ENCODE data around the gene ANKRD9.
A peak's percentile ranks its signal among the peaks of the same experiment; 100 is the strongest.

The ANKRD9 gene

DNA sequence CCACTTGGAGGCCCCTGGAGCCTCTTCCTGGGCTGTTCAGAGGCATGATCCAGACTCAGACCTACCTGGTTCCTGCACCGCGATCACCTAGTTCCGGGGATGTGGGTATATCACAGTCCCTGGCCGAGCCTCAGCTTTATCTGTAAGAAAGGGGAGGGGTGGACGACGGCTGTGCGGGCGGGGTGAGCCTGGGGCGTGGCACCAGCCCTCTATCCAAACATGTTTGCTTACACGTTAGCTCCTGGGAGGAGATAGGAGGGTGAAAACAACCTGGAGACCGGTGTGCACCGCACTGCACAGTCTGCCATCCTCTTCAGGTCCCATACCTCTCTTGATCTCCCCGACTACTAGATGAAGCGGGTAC, 1.2 kb downstream of the ANKRD9 start:
- H3K4me3 Mint-ChIP-seq = peak overlapping the region; percentile 75
- ATAC-seq (no peak), DNase-seq (ENCODE audit: low spot score in 2 of 2) (no peak)
- no peak overlapping the region for H3K27ac Mint-ChIP-seq
- peaks cover 21% of the 10 kb centered on the region for H3K4me1 Mint-ChIP-seq
- H3K36me3 Mint-ChIP-seq = peaks cover 8% of the 10 kb centered on the region
- H3K9me3 Mint-ChIP-seq = no peaks in the 10 kb centered on the region

DNA sequence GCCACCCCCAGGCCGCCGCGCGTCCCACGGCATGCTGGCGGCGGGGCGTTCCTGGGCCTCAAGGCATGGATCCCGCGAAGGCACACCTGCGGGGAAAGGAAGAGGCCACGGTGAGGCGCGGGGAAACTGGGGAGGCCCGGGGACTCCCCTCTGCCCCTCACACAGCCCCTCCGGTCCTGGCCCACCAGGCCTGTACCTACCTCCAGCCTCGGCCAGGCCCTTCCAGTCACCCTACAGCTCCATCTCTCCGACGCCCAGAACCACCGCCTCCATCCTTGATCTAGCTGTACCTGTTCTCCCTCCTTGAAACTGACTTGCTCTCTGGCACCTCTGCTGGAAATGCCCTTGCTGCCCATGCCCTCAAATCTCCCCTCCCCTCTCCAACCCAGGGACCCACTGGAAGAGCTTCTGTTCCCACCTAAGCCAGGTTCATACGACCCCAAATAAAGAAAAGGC, 1.7 kb downstream of the ANKRD9 start:
- H3K4me1 Mint-ChIP-seq = peaks cover 21% of the 10 kb centered on the region
- no peak overlapping the region for H3K27ac Mint-ChIP-seq
- peak overlapping the region; percentile 75 for H3K4me3 Mint-ChIP-seq
- ATAC-seq (no peak), DNase-seq (ENCODE audit: low spot score in 2 of 2) (no peak)
- no peaks in the 10 kb centered on the region for H3K9me3 Mint-ChIP-seq
- H3K36me3 Mint-ChIP-seq = peaks cover 8% of the 10 kb centered on the region

DNA sequence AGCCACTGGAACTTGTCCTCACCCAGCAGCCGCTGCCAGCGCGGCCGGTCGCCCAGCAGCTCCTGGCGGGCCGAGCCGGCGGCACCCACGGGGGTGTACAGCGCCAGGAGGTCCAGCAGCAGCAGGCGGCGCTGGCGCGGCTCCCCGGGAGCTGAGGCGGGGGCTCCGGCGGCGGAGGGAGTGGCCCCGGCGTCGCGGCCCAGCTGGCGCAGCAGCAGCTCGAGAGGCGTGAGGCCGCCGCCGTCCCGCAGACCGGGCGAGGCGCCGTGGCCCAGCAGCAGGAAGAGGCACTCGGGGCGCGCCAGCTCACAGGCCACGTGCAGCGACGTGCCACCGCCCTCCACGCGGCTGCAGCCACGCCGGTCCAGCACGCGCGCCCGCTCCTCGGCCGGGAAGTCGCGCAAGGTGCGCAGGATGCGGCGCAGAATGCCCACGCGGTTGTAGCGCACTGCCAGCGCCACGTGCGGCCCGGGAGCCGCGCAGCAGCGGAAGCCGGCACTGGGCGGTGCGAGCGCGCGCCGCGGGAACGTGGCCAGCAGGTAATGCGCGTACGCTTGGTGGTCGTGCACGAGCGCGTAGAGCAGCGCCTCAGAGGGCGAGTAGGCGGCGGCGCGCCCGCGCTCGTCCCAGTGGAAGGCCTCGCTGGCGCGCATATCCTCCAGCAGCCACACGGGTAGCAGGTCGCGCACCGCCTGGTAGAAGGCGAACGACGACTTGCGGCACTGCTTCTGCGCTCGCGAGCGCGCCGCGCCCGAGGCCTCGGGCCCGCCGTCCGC, 2.3 kb downstream of the ANKRD9 start:
- Mint-ChIP-seq H3K4me3 (no peak overlapping the region), H3K36me3 (peaks cover 8% of the 10 kb centered on the region), H3K4me1 (peaks cover 21% of the 10 kb centered on the region), H3K9me3 (no peaks in the 10 kb centered on the region), H3K27ac (no peak overlapping the region)
- no peak for DNase-seq (ENCODE audit: low spot score in 2 of 2)
- ATAC-seq = no peak

DNA sequence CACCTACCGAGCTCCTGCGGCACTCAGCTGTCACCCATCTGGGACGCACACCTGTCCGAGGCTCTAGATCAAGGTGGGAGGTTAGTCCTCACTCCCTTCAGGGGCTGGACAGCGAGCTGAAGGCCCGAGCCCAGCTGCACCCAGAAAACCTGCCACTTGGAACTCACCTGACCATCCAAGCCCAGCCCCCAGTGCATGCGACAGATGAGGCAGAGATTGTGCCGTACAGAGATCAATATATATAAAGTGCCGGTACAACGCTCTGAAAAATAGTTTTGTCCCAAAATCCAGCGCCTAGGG, 3.0 kb downstream of the ANKRD9 start:
- Mint-ChIP-seq H3K36me3 (peaks cover 8% of the 10 kb centered on the region), H3K9me3 (no peaks in the 10 kb centered on the region), H3K4me1 (peaks cover 21% of the 10 kb centered on the region), H3K4me3 (no peak overlapping the region), H3K27ac (no peak overlapping the region)
- DNase-seq (ENCODE audit: low spot score in 2 of 2) = no peak
- ATAC-seq = no peak

DNA sequence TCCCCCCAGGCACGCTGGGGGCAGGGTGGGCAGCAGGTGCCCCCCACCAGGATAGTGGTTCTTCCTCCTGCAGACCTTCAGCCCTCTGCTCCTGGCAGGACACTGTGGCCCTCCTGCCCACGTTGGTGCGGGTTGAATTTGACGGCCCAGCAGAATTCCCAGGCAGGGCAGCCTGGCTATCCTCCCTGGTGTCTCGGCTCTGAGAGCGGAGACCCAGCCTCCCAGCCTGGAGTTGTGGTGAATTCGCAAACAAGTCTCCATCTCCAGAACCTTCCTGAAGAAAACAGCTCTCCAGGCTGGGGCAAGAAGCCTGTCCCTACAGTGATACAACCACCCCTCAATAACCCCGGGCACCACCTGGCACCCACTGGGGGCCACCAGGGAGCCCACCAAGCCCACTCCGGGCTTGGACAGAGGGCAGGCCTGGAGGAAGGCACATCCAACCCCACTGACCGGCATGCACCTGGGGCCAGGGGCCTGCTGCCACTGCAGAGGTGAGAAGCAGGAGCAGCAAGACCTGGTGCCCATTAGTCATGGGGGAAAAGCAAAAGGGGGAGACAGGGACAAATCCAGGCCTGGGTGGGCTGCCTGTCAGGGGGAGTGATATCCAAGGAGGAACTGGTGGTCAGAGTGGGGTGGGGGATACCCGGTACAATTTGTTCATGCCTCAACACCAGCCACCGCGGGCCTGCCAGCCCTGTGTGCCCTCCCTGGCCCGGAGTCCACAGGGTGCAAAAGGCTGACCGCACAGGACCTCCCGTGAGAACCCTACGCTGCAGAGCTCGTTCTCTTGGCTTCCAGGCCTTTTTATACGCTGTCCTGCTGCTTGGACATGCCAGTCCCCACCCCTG, 3.6 kb downstream of the ANKRD9 start:
- Mint-ChIP-seq H3K4me1 (peaks cover 20% of the 10 kb centered on the region), H3K27ac (peak overlapping the region; percentile 63), H3K4me3 (no peak overlapping the region), H3K9me3 (no peaks in the 10 kb centered on the region), H3K36me3 (peaks cover 8% of the 10 kb centered on the region)
- no peak for DNase-seq (ENCODE audit: low spot score in 2 of 2)
- no peak for ATAC-seq

DNA sequence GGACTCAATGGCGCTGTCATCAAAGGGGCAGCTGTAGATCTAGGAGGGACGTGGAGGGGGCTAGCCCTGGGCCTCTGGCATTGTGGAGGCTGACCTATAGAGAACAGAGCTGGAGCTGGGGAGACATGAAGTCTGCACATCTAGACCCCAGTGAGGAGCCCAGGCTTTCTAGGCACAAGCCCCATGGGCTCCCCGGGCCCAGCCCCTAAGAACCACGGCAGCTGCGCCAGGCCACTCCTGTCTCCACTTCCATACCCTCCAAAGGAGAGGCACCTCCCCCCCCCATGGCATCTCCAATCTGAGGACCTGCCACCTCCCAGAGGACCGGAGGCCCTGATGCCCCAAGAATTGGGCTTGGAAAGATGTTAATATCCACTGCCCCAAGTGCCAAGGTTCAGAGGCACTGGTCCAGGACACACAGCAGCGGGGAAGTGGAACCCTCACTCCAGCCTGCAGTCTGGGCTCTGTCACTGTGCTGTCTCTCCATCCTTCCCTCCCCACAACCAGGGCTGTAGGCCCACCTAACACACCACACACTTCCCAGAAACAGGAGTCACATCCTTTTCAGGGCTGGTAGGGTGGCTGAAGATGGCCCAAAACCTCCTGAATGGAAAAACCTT, 4.5 kb downstream of the ANKRD9 start:
- no peak overlapping the region for H3K4me3 Mint-ChIP-seq
- H3K27ac Mint-ChIP-seq = peak overlapping the region; percentile 63
- H3K4me1 Mint-ChIP-seq = peaks cover 20% of the 10 kb centered on the region
- no peak for DNase-seq (ENCODE audit: low spot score in 2 of 2)
- ATAC-seq = no peak
- peaks cover 5% of the 10 kb centered on the region for H3K36me3 Mint-ChIP-seq
- no peaks in the 10 kb centered on the region for H3K9me3 Mint-ChIP-seq

DNA sequence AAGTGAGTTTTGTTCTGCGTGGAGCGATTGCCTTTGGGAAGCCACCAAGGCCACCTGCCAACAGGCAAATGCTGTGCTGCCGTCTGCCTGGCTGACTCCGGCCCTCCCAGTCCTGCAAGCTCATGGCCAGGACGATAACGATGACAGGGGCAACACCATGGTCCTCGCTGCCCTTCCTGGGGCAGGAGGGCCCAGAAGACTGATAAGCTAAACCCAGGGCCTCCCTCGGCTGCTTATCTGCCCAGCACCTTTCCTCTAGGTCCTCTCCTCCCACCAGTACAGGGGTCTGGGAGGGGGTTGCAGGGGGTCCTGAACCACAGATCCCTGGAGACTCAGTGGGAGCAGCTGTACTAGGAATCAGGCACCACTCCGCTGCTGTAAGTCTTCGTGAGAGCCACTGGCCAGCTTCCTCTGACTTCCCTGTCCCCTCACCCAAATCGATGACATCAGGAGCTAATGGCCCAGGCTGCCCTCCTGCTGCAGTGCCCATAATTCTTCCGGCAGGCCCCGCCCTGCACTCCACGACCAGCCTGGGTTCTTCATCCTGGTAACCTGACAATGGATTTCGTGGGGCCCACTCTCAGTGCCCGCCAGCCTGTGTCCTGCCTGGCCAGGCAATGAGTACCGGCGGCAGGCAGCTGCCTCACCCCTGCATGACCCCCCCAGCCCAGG, 5.1 kb downstream of the ANKRD9 start:
- no peak overlapping the region for H3K4me3 Mint-ChIP-seq
- peaks cover 20% of the 10 kb centered on the region for H3K4me1 Mint-ChIP-seq
- ATAC-seq = no peak
- DNase-seq (ENCODE audit: low spot score in 2 of 2) = no peak
- H3K27ac Mint-ChIP-seq = peak overlapping the region; percentile 10
- H3K36me3 Mint-ChIP-seq = no peaks in the 10 kb centered on the region
- no peaks in the 10 kb centered on the region for H3K9me3 Mint-ChIP-seq

DNA sequence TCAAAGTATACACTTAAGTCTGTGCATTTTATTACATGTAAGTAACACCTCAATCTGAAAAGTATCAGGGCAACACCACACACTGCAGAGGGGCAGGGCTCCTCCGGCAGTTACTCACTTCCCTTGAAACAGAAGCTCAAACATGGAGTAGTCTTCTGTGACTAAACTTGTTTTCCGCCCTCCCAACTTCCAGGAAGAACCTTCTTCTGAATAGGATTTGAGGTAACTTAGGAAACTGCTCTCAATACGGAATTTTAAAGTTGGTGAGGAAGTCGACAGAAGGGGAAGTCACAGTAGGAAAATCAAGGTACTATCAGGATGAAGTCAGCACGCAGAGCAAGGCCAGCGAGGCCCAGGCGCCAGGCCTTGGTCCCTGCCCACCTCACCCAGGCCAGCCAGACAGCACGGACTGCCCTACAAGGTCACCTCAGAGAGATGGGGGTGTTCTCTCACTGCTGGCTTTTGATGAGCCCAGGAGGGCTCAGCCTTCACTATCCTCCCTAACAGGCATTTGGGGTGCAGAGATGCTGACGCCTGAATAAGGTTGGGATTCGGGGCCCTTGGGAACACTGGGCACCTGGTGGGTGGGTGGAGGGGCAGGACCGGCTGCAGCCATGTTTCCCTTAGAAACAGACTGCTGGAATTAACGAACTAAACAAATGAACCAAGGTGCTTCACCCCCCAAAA, 5.8 kb downstream of the ANKRD9 start:
- no peak overlapping the region for H3K4me3 Mint-ChIP-seq
- H3K9me3 Mint-ChIP-seq = no peaks in the 10 kb centered on the region
- H3K36me3 Mint-ChIP-seq = peaks cover 1% of the 10 kb centered on the region
- ATAC-seq = no peak
- DNase-seq (ENCODE audit: low spot score in 2 of 2) = no peak
- peaks cover 22% of the 10 kb centered on the region for H3K4me1 Mint-ChIP-seq
- peak overlapping the region; percentile 50 for H3K27ac Mint-ChIP-seq

DNA sequence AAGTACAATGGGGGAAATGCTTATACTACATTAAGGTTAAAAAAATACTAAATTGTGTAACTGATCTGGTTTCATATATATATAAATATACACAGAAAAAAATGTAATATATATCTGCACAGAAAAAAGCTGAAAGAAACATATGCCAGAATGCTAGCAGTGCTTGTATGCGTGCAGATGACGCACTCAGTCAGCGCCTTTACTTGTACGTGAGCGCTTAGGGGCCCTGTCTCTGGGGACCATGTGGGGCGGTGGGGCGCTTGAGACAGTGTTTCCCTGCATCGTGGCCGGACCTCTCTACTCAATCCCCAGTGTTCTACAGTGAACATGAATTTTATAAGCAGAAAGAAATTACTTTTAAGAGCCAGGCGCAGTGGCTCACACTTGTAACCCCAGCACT, 7.0 kb downstream of the ANKRD9 start:
- Mint-ChIP-seq H3K4me3 (no peak overlapping the region), H3K4me1 (peaks cover 16% of the 10 kb centered on the region), H3K9me3 (no peaks in the 10 kb centered on the region), H3K36me3 (peaks cover 5% of the 10 kb centered on the region), H3K27ac (no peak overlapping the region)
- DNase-seq (ENCODE audit: low spot score in 2 of 2) = no peak
- no peak for ATAC-seq

DNA sequence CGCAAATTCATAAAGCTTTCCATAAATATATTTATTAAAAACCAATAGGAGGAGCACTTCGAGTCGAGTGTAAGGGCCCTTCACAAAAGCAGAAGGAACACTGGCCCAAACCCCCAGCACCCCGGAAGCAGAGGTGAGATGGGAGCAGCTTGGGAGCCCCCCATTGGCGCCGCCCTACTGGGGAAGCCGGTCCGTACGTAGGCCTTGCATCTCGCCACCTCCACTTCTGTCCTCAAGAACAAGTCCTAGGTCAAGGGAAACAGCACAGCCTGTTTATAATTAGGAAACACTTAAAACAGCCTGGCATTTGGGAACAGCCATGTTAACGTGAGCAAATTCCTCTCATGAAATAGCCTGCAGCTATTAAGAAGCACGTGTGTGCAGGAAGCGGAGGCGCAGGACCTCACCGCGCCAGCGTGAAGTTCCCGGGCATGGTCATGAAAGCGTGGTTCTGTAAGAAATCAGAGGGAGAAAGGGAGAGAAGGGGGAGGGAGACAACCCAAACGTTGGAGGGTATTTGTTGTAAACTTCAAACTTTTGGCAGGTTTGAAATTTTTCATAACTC, 7.7 kb downstream of the ANKRD9 start:
- H3K4me1 Mint-ChIP-seq = peaks cover 16% of the 10 kb centered on the region
- H3K27ac Mint-ChIP-seq = no peak overlapping the region
- ATAC-seq (no peak), DNase-seq (ENCODE audit: low spot score in 2 of 2) (no peak)
- H3K9me3 Mint-ChIP-seq = no peaks in the 10 kb centered on the region
- peaks cover 5% of the 10 kb centered on the region for H3K36me3 Mint-ChIP-seq
- H3K4me3 Mint-ChIP-seq = no peak overlapping the region

DNA sequence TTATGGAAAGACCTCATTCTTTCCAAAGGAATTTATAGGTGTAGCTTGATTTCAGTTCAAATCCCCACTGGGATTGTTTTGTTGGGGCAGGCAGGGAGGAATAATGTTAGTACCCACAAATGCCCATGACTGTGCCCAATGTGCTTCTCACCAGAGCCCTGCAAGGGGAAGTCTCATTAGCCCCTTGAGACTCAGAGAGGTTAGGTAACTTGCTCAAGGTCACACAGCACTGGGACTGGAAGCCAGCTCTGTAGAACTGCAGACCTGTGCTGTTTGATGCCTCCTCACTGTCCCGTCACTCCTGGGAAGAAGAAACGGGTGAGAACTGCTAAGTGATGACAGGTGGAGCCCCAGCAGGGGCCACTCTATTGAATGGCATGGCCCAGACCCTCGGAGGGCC, 8.9 kb downstream of the ANKRD9 start:
- Mint-ChIP-seq H3K27ac (peak overlapping the region; percentile 88), H3K4me3 (no peak overlapping the region), H3K9me3 (no peaks in the 10 kb centered on the region), H3K4me1 (peaks cover 16% of the 10 kb centered on the region), H3K36me3 (peaks cover 5% of the 10 kb centered on the region)
- ATAC-seq (no peak), DNase-seq (ENCODE audit: low spot score in 2 of 2) (no peak)

DNA sequence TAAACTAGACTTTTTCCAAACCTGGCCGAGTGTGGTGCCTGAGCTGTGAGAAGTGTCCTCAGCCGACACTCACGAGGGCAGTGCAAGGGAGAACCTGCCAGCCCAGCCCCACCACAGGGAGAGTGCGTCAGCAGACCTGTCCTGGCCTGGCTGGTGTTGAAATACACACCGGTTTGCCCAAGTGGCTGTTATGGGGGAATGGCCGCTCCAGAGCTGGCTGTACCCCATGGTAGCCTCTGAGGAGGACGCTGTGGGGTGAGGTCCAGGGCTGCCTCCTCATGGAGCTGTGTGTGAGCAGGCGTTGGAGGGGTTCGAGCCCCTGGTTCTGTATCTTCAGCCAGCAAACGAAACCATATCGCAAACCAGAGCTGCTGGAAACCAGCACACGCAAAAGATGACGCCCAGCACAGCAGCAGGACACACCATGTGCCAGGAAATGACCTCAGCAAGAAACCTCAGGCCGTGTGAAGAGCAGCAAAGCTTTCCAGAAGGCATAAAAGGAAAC, 9.4 kb downstream of the ANKRD9 start:
- ATAC-seq (peak; percentile 62), DNase-seq (ENCODE audit: low spot score in 2 of 2) (no peak)
- Mint-ChIP-seq H3K4me1 (peaks cover 16% of the 10 kb centered on the region), H3K4me3 (no peak overlapping the region), H3K9me3 (no peaks in the 10 kb centered on the region), H3K36me3 (peaks cover 5% of the 10 kb centered on the region), H3K27ac (peak overlapping the region; percentile 88)

DNA sequence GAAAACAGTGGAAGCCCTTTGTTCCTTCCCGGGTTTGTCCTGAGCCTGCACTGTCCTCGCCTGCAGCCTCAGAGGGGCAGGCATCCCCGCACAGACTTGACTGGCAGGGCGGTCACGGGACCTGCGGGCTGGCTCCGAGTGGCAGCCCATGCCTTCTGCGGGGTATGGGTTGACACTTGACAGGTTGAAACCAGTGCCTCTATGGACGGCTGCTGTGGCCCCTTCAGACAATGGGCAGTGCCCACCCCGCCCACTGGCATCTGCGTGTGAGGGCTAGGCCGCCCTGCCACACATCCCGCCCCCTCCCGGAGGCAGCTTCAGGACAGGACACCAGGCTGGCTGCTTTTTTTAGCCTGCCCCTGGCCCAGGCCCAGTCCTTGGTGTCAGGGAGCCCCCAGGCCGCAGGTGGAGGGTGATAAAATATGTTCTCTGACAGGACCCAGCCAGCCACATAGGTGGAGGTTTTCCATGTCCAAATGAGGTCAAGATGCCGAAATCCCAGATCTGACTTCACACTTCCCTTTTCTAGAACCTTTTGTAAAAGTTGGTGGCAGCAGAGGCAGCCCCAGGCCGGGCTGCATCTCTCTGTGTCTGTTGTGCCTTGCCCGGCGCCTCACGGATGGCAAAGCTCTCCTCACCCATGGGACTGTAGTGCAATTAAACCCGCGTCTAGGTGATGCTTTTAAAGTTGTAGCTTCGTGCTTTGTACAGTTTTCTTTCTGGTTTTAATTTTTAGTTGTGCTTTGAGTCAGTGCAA, 10.0 kb downstream of the ANKRD9 start:
- H3K9me3 Mint-ChIP-seq = no peaks in the 10 kb centered on the region
- H3K36me3 Mint-ChIP-seq = peaks cover 5% of the 10 kb centered on the region
- DNase-seq (ENCODE audit: low spot score in 2 of 2) (no peak), ATAC-seq (no peak)
- H3K4me3 Mint-ChIP-seq = no peak overlapping the region
- peaks cover 16% of the 10 kb centered on the region for H3K4me1 Mint-ChIP-seq
- no peak overlapping the region for H3K27ac Mint-ChIP-seq

DNA sequence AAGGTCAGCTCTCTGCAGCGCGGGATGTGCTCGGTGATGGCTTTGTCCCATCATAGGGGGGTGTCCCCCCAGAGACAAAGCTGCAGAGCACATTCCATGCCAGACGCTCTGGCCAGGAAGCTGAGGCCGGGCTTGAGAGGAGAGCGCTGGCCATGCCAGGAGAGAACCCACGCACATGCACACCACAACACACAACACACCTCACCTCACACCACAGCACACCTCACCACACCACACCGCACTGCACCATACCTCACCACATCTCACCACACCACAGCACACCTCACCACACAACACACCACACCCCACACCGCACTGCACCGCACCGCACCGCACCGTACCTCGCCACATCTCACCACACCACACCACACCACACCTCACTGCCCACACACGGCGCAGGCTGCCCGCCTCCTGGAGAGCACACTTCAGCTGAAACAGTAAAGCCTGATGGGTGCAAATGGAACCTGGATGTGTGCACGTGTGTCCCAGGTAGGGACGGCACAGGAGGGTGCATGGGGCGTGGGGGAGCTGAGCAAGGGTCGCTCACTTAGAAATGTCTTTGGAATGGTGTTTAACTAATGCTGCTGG, 10.8 kb downstream of the ANKRD9 start:
- ATAC-seq = peak; percentile 25
- no peak overlapping the region for H3K27ac Mint-ChIP-seq

More for the DNA sequence above, 10.8 kb downstream of the ANKRD9 start:
- Mint-ChIP-seq H3K4me3 (no peak overlapping the region), H3K36me3 (peaks cover 5% of the 10 kb centered on the region), H3K4me1 (peaks cover 16% of the 10 kb centered on the region), H3K9me3 (no peaks in the 10 kb centered on the region)
- DNase-seq (ENCODE audit: low spot score in 2 of 2) = no peak

Measured in stimulated activated effector memory CD8-positive, alpha-beta T cell treated with anti-CD3 and anti-CD28 coated beads, Interleukin-12 subunit alpha, Interleukin-12 subunit beta, amount 100 ng/mL, for 72 hours (primary cell).